ENCODE results near the gene PLEKHG3.

The PLEKHG3 gene

GRCh38 chr14:64796369-64796768 lies 92.1 kb downstream of the PLEKHG3 start:
- H3K27ac Mint-ChIP-seq, result no peak overlapping the region
- no peak for DNase-seq (ENCODE audit: low spot score in 2 of 2)
- ATAC-seq, result no peak
- no peaks in the 10 kb centered on the region for H3K4me1 Mint-ChIP-seq
- H3K9me3 Mint-ChIP-seq, result no peaks in the 10 kb centered on the region
- H3K36me3 Mint-ChIP-seq, result no peaks in the 10 kb centered on the region
- H3K4me3 Mint-ChIP-seq, result no peak overlapping the region

- Mint-ChIP-seq H3K27ac (no peak overlapping the region), H3K36me3 (no peaks in the 10 kb centered on the region), H3K4me1 (no peaks in the 10 kb centered on the region), H3K9me3 (no peaks in the 10 kb centered on the region), H3K4me3 (no peak overlapping the region)
- DNase-seq (ENCODE audit: low spot score in 2 of 2) (no peak), ATAC-seq (no peak)
These were observed 95.3 kb downstream of the PLEKHG3 start for GRCh38 chr14:64799555-64799954.
